Stimulated activated CD4-positive, alpha-beta T cell treated with anti-CD3 and anti-CD28 coated beads, Interleukin-15, amount 100 ng/mL, for 1 hour (primary cell): ENCODE data around the gene PRPF40A.

ENCODE experiments used
- DNase-seq, 2 donors: peaks; one replicate each; pipeline ENCODE4 v3.0.0-alpha.2; 2020; ENCODE audit warnings: low read depth in 1 of 2, low spot score in 1 of 2

PRPF40A gene

DNA sequence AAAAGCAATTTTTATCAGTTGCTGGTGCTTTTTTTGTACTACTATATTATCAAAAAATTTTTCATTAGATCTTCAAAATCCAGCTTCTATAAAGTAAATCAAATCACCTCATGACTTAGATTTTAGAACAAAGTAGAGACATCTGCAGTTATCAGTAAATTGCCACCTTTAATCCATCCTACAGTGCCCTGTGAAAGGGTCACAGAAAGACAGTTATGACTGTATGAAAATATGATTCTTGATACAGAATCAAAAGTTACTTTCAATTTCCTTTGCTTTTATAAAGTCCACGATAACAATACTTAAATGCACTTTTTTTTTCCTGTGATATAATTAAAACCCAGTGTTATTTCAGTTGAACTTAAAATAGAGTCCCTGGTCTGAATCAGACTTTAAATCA is 61.4 kb downstream of the PRPF40A start:
- no peak for DNase-seq

DNA sequence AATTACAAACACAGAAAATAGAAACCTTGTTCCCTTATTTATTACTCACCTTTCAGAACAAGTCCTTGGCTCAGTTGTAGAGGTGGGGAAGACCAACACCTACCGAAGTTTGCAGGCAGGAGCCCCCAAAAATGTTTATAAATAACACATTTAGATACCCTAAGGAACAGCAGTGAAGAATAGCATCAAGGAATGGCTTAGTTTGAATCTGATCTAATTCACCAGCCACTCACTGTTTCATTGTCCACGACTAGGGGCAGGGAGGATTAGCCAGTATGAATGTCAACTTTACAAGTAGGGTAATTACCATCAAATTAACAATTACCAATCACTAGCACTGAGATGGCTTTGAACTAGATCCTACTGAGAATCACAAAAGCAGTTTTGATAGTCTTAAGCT is 65.4 kb downstream of the PRPF40A start:
- no peak for DNase-seq

DNA sequence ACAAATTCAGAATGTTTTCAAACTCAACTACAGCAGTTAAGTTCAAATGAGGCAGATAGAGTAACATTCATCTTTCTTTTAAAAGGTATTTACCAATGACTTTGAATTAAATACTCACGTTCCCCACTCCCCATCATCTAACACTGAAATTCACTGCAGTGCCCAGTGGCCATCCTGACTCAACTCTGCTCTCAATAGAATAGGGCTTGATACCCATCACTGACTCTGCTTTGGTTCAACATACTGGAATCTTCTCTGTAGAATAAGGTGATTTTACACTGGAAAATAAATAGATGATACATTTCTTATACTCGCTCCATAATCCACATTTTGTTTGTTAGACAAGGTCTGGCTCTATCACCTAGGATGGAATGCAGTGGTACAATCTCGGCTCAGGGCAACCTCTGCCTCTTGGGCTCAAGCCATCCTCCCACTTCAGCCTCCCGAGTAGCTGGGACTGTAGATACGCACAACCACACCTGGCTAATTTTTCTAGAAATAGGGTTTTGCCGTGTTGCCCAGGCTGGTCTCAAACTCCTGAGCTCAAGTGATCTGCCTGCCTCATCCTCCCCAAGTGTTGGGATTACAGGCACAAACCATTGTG is 66.4 kb downstream of the PRPF40A start:
- no peak for DNase-seq

DNA sequence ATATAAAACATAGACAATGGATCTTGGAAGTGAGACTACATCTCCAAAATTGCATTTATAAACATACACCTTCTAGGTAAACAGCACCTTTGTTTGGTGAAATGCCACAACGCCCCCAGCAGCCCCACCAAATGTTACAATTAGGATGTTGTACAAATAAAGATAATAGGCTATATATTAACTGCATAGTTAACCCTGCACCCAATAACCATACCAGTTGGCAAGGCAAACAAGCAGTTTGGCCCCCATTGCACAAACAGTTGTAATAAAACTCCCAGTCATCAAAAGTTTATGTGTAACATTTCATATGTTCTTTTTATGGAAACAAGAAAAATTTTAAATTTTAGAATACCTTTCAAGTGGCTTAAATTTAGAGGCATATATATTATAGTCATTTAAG is 67.3 kb downstream of the PRPF40A start:
- DNase-seq, result no peak

DNA sequence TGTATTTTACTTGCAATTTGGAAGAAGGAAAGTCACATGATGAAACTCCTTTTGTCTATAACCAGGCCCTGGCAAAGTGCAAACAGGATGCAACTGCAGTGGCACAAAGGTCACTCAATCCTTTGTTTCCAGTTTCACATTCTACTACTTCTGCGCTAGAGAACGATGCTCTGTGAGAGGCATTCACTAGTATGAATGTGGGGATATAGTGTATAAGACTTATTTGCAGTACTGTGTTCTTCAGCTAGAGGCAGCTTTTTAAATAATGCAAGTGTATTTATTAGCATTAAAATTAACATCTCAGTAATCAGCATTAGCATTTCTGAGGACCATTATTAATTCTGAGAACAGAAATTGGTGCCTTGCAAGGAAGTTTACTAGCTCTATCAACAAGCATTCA is 68.9 kb downstream of the PRPF40A start:
- DNase-seq, result no peak

DNA sequence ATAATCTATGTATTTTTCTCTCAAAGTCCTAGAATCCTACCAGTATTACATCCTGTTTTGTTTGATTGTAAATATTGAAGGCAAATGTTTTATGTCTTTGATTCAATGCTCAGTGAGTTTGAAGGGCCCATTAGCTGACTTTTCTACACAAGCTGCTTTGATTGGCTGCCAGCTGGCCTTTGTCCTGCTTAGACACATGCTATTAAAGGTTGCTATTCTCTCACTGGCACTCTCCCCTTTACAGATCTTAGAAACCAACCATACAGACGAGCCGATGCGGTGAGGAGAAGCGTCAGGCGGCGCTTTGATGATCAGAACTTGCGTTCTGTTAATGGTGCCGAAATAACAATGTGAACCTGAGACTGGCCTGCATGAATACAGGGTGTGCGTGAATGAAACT is 69.7 kb downstream of the PRPF40A start:
- DNase-seq, result no peak

DNA sequence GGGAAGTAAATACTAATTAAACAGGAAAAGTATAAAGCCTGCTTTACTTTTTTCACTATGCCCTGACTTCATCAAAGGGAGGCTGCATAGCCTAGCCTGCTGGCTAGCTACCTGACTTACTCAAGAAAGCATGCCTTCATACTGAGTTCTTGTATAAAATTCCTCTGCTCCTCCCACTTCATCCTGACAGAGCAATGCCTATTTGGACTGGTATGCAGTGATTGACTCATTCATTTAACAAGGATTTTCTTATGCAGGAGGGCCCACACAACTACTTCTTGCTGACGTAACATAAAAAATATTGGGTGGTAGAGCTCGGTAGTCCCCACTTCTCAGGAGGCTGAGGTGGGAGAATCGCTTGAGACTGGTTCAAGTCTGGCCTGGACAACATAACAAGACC is 70.5 kb downstream of the PRPF40A start:
- DNase-seq, result no peak

DNA sequence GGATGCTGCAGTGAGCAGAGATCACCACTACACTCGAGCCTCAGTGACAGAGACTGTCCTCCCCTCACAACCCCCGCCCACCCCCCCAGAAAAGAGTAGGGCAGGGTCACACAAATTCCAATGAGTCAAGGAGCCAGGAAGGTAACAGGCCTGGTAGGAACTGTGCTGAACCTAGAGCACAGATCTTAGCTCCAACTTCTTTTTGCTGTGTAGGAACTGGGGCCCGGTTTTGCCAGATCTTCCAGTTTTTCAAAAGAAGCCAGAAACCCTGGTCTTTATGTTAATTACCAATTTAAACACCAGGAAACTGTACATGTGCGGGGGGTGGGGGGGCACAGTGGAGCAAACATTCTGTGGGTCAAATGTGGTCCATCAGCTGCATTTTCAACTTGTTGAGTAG is 71.0 kb downstream of the PRPF40A start:
- no peak for DNase-seq

DNA sequence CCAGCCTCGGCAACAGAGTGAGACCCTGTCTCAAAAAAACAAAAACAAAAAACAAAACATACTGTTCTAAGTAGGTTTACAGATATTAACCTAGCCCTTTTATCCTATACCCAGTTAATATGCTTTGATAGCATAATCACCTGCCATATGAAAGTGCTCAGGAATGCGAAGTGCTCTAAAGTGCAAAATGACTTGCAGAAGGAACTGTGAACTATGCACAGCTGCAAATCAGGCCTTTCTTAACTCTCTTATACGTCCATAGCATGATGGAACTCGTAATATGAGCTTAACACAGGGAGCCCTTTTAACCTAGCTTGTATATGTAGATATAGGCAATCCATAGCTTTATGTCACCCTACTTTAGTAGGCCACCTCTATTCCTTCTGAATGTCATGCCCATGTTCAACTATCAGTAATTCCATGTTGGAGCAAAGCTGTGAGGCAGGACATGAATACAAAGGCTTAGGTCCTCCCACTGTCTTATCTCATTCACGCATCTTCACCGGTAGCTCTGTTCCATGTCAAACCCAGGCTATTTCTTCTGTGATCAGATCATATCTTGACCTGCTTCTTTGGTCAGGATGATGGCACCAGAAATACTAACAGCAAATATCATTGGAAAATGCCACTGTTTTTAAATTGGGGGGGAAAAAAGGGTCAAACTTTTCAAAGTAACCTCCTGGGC is 72.9 kb downstream of the PRPF40A start:
- DNase-seq, result no peak

DNA sequence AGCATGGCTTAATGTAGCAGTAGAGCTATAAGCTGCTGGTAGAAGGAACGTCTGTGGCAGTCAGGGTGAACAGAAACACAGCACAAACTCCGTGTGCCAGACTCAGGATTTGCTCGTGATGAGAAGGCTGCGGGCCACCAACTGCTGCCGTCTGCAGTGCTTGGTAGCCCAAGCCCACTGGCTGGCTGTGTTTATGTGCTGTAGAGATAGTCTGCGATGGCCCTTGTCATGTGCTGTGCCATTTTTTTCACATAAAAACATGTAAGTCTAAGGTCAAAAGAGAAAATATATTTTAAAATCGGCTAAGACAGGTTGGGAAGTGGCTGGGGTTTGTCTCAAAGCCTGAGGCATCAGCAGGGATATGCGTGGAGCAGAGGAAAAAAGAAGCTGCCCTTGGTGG is 78.7 kb downstream of the PRPF40A start:
- no peak for DNase-seq

DNA sequence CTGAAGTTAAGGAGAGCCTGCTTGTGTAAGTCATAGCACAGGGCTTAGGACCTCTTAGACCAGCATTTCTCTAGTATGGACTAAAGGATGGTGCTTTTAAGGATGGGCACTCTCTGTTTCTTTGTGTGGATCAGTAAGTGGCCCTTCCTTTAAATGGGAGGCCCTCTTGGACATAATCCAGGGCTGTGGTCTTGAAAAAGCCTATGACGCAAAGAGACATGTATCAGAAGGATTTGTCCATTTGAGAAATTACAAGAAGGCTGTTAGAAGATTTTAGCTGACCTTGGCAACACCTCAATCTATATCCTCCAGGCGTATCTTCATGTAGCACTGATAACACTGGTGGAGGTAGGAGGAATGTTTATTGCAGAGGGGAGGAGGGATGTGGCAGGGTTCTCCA is 79.2 kb downstream of the PRPF40A start:
- no peak for DNase-seq

DNA sequence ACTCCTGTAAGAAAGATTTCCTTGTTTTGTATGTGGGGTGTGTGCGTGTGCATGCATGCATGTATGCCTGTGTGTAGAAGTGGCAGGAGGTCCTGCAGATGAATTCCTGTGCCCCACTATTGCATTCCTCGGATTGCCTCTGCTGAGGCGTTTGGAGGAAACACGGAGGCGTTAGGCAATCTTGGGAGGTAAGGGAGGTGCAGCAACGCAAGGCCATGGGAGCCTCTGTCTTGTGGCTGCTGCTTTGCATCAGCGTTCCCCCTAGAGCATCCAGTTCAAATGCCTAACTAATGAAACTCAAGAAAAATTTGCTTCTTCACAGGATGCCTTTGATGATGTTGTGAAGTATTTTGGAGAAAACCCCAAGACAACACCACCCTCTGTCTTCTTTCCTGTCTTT is 80.0 kb downstream of the PRPF40A start:
- no peak for DNase-seq

DNA sequence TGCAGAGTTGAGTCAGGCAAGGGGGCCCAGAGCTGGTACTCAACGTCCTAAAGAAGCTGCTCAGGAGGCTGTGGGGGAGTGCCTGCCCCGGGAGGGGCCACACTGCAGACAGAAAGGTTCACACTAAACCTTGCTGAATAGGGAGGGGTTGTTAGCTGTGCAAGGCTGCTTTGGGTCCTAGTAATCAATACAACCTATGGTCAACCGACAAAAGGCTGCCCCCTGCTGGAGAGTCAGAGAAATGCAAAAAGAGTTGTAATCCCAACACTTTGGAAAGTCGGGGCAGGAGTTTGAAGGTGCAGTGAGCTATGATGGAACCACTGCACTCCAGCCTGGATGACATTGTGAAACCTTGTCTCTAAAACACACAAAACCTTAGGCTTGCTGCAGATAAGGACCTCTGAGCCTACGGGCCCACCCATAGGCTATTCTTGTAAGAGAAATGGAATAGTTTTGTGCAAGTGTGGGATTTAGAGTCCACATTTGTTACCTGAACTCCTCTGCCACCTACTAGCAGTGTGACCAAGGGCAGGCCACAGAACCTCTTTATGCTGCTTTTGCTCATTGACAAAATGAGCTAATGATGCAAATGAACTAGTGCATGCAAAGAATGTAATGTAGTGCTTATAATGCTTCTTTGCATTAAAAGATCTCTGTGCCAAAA is 81.5 kb downstream of the PRPF40A start:
- peak; percentile 21 to 26 for DNase-seq

DNA sequence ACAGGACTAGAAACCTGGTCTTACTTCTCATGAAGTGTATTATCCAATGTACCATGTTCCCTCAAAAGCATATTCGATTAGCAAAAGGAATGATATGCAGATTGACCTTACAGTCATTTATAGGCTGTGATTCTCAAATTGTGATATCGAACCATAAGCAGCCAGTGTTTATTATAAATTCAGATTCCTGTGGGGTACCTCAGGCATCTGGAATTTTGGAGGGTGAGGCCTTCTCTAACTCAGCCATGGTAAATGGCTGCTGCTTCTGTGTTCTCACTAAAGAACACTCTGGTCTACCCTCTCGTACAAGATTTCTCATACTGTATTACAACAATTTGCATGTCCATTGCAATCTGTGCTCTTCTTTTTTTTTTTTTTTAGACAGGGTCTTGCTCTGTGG is 84.5 kb downstream of the PRPF40A start:
- DNase-seq, result no peak

DNA sequence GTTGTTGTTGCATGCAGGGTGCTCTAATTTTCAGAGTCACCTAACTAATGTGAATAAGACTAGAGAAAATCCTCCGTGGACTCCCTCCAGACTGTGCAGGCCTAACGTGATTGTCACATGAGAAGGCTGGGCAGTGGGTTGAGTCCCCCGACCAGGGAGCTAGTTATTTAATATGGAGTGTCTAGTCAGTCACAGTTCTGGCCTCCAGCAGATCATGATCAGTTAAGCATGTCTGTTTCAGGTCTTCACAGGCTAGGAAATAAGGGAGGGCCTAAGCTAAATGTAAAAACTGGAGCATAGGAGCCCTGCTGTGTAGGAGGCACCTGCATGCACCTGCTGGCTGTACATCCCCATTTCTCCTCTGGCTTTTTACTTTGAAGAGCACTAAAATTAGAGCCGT is 86.8 kb downstream of the PRPF40A start:
- DNase-seq, result no peak

DNA sequence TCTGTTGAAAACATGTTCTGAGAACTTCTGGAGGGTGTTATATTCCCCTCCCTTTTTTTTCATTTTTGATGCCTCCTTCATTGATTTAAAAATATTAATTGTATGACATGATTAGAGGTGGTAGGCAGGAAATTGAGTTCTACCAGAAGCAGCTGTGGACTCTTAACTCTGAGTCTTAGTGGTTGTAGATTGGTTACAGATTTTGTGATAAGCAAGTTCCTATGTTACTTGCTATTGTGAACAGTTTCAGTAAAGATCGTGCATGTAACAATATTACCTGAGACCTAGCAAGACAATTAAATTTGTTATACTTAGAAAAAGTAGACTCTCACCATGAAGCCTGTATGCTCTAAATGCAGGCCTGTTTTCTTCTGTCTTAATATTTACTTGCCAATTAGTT is 88.1 kb downstream of the PRPF40A start:
- DNase-seq, result no peak

DNA sequence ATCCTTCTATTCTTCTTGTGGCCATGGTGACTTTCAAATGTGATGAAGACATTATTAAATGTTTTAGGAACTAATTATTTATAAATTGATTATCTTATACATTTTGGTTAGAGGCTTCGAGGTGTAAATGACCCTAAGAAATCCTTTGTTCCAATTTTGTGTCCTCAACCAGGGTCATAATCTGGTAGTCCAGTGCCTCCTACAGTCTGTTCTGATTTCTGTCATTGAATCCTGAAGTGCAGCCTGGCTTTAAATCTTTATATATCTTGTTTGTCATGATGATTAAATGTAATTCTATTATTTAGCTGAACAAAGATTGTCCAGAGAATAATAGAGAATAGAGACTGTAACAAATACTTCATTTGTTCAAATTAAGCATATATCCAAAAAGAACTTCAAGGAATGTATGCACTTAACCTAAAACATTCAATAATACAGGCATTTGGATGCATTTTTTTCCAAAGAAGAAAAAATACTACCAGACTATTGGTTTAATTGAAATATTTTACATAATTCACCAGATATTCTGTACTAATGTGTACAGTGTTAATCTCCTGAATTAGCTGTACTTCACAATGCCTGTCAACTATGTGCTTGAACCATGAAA is 89.8 kb downstream of the PRPF40A start:
- no peak for DNase-seq

DNA sequence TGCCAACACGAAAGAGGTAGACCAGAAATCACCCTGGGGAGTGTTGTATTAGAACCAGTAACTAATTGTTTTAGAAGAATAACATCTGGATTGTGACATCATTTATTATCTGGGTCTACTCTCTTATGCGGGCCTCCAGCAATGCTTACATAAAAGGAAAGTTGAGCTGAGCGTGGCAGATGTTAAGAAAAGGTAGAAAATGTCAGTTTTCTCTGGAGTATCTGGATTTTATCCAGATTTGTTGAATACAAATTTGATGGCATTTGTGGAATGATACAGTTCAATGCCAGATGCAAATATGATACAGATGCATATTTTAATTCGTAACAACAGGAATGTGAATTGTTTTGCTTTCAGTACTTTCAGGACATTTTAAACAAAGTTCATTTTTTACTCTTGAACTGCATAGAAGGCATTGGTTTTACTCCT is 90.3 kb downstream of the PRPF40A start:
- no peak for DNase-seq

DNA sequence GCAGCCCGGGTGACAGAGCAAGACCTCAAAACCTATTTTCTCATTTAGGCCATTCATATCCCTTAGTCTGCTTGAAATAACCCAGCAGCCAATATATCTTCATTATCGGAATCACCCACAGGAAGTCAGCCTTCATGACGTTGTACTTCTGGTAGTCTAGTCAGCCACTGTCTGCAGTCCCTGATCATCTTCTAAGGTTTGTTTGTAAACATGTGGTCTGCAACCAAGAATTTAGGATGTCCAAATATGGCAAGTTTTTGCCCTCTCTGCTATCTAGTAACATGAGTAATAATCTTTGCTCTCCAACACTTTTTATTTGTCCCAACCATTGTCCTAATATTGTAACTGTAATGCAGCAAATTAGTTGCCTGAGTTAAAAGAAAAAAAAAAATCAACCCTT is 92.5 kb downstream of the PRPF40A start:
- DNase-seq, result no peak

DNA sequence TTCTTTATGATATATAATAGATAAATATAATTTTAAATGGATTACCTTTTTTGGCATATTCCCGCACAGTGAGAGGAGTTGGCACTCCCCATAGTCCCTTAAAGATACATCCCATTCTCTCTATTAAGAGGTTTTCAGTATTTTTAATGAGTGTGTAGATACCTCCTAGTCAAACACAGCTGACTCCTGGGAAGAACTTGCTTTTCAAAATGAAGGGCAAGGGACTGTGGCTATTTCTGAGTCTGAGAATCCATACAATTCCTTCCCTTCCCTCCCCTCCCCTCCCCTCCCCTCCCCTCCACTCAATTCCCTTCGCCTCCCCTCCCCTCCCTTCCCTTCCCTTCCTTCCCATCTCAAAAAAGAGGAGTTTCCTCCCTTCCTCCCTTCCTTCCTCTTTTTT is 93.5 kb downstream of the PRPF40A start:
- no peak for DNase-seq

DNA sequence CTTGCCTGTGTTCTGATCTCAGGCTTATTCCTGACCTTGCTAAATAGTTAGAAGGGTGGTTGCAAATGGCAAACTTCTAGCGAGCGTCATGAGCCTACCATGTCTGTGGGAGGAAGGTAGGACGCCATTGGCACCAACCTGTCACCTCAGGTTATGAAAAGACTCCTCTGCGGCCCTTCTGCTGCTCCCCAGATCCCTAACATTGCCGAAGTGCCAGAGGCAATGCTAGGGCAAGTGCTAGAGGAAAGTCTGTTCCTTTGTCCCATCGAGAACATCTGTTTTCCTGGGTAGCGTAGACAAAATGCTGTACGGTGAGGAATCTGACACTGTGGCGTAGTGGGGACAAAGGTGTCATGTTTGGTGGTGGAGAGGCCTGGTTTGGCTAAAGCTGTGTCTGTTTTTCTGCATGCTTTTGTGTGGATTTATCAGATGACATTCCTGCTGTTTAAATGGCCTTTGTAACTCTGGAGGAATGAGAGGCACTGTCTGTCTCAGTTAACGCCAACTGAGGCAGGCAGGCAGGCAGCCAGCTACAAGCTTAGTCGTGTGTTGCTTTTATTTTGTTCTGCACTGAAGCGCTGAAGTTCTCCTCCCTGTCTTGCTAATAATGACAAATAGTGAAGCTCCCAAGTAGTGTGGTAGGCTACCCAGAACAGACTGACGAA is 94.1 kb downstream of the PRPF40A start:
- DNase-seq, result no peak

DNA sequence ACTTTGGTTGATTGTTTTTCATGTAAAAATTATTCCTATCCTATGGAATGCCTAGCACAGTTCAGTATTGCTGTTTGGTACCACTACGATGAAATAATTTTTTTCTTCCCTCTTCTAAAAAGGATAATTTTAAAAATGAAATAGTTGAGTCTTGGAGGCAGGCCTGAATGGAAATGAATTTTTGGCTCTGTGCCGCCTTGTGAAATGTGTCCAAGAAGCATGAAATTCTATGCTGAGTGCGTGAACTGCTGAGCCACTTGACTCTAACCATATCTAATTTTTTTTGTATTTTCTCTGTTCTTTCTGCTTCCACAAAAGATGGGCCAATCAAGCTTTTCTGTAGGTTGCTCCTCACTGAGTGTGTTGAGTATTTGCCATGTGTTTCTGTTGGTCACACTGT is 95.0 kb downstream of the PRPF40A start:
- no peak for DNase-seq
